Left forelimb (tissue), 1 donor: ENCODE measurements around the gene UQCC2.

ENCODE experiments used
- DNase-seq: peaks from one replicate; pipeline ENCODE4 v3.0.0-alpha.2; 2018; ENCODE audit warnings: low spot score

Gene UQCC2

DNA sequence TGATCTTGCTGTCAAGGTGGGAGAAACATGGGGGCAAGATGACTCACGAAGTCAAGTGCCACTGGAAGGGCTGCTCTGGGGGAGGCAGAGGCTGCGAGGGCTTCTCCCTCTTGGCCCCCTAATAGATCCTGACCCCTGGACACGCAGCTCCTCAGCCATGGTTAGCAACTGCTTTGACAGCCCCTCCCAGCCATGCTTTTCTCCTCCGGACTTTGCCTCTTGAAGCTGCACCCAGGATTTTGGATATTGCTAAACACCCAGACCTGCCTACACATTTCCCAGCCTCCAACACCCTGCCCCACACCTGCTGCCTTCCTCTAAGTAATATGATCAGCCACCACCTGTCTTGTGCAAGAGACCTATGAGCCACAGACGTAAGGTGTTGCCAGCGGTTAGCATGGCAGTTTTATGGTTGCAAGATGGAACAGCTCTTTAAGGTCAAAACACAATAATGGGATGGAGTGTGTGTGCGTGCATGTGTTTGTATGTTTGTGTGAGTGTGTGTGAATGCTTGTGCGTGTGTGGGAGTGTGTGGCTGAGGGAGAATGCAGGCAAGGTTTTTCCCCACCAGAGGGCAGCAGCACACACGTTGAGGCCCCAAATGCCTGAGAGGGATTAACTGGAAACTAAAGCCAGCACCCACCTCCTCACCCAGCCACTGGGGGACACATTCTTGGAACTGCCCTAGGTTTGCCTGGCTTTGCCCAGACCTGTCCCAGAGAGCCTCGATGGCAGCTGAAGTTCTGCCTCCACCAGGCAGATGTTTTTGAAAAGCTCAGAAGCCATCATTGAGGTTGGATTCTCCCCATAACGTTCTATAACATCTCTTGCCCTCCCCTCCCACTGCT is 32.7 kb upstream of the UQCC2 start:
- peak; percentile 84 for DNase-seq

GRCh38 chr6:33742837-33743236 is 31.3 kb upstream of the UQCC2 start:
- DNase-seq: no peak

DNA sequence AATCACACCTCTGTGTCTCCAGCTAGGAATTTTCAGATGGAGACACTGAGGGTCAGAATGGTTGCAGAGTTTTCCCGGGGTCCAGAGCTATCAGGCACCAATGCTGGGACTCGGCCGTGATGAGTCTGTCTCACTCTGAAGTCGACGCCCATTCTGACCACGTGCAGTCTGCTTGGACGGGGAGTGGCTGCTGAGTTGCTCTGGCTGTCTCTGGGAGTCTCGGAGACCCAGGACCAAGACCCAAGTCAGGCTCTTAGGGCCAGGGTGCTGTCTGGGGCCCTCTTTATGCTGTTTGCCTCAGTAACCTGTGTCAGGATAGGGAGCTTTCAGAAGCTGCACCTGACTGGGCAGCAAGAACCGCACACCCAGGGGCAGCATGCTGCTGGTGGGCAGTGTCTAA is 30.6 kb upstream of the UQCC2 start:
- DNase-seq: no peak

- no peak for DNase-seq
Measured at GRCh38 chr6:33740794-33741193, 29.3 kb upstream of the UQCC2 start.

- no peak for DNase-seq
Measured at GRCh38 chr6:33740204-33740608, 28.7 kb upstream of the UQCC2 start.

DNA sequence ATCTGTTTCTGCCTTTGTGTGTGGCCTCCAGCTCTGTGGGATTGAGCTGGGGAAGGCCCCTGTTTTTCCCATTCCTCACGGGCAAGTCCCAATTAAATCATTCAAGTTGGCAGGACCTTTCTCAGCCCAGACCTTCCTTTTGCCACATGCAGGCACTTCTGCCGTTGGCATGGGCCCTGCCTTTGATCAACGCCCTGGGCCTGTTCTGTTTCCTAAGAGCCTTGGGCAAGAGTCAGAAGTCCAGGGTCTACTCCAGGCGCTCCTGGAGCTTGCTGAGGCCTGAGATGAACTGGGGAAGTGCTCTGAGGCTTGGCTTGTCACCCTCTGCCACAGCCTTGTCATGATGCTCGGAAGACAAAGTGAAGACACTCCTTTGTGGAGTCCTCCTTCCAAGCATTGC is 28.1 kb upstream of the UQCC2 start:
- DNase-seq: no peak

DNA sequence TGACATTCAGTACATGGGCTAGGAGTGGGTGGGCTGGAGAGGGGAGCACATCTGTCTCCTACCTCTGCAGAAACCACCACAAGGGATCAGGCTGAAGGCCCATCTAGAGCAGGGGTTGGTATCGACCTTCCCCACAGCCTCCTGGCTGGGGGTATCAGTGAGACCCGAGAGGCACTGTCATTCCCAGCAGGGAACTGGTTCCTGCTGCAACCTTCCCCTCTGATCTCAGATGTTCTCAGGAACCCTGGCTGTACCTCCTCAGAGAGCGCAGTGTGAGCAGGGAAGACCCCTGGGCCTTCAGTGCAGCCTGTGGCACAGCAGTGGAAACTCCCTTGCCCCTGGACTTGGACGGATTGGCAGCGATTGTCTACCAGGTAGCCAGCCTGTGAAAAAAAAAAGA is 27.4 kb upstream of the UQCC2 start:
- DNase-seq: no peak

- no peak for DNase-seq
Measured at GRCh38 chr6:33738153-33738552, 26.7 kb upstream of the UQCC2 start.

- DNase-seq: no peak
Measured at GRCh38 chr6:33737267-33738026, 25.9 kb upstream of the UQCC2 start.

DNA sequence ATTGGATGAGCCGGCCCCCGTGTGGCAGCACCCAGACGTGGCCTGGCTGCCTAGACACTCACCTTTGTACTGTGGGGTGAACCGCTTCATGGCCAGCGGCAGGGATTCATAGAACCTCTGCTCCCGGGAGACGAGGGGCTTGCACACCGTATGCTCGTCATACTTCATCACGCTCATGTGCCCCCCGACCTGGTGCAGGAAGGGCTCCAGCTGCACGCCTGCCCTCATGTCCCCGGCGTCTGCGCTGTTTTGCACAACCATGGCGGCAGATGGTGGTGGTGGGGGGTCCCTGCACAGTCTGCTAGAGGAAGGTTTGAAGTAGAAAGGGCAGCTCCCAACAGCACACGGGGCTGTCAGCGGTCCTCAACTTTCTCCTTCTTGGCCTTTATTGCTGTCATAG is 23.7 kb upstream of the UQCC2 start:
- DNase-seq: no peak

- DNase-seq: no peak
Measured at GRCh38 chr6:33733709-33734007, 22.2 kb upstream of the UQCC2 start.

DNA sequence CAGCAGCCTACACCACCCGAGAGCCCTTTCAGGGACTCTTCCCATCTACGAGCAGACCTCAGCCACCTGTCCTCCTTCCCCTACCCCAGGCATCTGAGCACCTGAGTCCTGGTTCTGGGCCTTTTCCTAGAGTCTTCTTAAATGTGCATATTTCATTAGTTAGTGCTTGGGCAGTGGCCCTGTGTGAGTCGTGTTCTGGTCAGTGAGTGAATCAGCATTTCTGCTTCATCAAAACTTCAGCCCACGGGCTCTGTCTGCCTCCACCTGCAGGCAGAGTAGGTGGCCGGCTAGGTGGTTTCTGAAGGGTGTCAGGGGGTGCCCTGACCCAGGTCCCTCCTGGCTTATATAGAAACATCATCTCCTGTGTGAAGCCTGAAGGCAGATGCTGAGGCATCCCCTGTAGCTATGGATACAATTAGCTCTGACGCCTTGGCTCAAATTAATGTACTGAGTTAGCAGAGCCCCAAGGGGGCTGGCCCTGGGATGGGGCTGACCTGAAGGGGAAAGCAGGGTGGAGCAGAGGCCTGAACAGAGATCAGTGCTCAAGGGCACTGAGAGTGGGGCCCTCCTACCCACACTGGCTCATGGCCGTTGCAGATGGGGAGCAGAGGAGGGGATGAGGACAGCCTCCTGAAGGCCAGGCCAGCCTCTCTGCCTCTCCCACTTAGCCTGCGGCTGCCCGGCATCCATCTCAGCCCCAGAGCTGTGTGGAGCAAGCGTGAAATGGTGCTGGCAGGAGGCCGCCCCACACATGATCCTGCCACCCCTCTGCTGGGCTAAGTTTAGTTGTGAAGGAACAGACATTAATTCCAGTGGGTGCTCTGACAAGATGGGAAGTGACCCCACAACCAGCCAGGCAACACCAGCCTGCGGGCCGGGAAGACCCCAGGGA is 21.6 kb upstream of the UQCC2 start:
- DNase-seq: no peak

DNA sequence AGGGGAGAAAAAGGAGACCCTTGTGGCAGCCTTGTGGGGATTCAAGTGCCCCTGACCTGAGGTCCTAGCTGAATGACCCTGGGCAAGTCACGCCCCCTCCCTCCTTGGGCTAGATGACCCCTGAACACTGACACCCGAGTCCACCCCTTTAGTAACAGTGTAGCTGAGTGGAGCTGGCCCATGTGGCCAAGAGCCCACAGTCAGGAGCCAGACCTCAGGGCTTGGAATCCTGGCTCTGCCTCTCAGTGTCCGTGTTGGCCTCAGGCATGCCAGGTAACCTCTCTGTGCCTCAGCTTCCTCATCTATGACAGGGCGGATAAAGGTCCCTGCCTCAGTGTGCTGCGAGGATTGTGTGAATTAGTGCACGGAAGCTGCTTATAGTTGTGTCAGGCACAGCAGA is 20.9 kb upstream of the UQCC2 start:
- DNase-seq: no peak

GRCh38 chr6:33731751-33732282 is 20.3 kb upstream of the UQCC2 start:
- DNase-seq: no peak

- no peak for DNase-seq
Measured at GRCh38 chr6:33731035-33731434, 19.5 kb upstream of the UQCC2 start.

- DNase-seq: no peak
Measured at GRCh38 chr6:33730611-33731010, 19.1 kb upstream of the UQCC2 start.

GRCh38 chr6:33729059-33729458 is 17.6 kb upstream of the UQCC2 start:
- DNase-seq: no peak

DNA sequence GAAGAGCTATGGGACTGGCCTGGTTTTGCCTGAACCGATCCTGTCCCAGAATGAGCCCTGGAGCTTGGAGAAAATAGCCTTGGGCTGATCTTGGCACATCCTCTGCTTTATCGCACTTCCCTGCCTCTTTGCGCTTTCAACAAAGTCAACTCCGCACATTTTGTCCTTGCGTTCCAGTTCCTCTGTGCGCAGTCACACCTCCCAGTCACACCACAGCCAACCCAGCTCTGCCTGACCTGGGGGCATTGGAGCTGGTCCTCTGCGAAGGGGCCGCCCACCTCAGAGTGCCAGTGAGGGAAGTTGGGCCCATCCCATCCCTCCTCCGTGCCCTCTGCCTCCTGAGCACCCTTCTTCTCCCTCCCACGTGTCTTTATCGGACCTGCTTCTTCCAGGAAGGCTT is 16.9 kb upstream of the UQCC2 start:
- DNase-seq: no peak

DNA sequence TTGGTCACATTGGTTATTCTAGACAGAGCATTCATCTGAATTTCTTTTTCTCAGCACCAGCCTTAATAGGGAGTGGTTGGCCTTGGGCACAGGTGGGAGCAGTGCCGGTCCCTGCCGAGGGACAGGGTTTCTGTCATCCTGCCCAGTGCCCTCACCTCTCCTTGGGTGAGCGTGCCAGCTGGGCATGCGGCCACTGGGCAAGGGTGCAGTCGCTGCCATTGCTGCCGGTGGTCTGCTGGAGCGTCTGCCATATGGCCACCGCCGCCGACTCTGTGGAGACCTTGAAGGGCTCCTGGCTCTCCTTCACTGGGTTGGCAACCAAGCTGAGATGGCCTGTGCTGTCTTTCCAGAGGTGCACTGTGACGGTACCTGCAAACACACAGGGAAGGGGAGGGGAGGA is 16.4 kb upstream of the UQCC2 start:
- no peak for DNase-seq

DNA sequence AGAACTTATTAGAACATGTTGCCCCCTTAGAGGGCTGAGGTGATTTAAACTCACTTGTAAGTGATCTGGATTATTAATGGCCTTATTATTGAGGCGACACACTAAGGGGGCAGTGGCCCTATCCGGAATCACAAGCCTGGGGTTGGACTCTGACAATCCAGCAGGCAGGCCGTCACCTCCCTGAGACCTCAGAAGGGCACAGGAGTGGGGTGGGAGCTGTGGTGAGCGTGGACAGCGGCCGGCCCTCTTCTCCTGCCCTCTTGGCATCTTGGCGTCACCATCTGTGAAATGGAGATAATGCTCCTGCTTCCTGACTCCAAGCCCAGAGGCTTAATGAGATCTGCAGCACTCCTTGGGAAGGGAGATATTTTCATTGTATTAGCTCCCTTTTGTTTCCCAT is 15.6 kb upstream of the UQCC2 start:
- no peak for DNase-seq

DNA sequence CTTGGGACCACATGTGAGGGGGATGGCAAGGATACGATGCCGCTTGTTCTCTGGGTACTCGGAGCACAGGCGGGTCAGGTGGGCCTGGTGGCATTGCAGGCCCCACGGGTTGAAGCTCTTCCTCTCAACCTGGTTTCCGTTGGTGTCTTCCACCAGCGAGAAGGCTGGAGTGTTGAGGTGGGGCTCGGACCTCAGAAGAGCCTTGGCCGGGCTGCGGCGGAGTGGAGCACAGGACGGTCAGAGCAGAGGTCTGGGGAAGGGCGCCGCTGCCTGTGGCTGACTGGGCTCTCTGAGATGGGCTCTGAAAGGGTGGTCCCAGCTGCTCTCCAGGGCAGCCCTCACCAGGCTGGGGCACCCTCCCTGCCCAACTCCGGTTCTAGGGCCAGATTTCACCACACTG is 15.2 kb upstream of the UQCC2 start:
- no peak for DNase-seq

GRCh38 chr6:33725891-33726673 is 14.6 kb upstream of the UQCC2 start:
- DNase-seq: no peak
